H1 (cell line): ENCODE data around the gene POLE. TPM values are rescaled to one million over a fixed set of nuclear protein-coding genes. Genes with fewer than 3 reads are reported as not detected.

Experiments used
- BACH1 ChIP-seq: IDR thresholded peaks from 2 replicates; pipeline ENCODE4 v1.6.1; 2012; ENCODE audit warnings: low read length, improper control_type of control experiment
- CBX5 ChIP-seq: fragments of 300-800, 300-1000 bp; sonication (generic); IDR thresholded peaks from 2 replicates; pipeline ENCODE4 v1.7.1; 2016; ENCODE audit warnings: antibody characterized with exemption, low read length, low read depth
- CREB1 ChIP-seq: IDR thresholded peaks from 2 replicates; pipeline ENCODE4 v1.6.1; 2012; ENCODE audit warnings: inconsistent platforms
- EGR1 ChIP-seq: IDR thresholded peaks from 2 replicates; pipeline ENCODE4 v1.6.1; 2011; ENCODE audit warnings: low read depth, low read length, borderline replicate concordance
- GABPA ChIP-seq: IDR thresholded peaks from 2 replicates; pipeline ENCODE4 v1.6.1; 2011; ENCODE audit warnings: mild to moderate bottlenecking, low read length, moderate library complexity, borderline replicate concordance; ENCODE audit not compliant: insufficient read depth
- POLR2AphosphoS5 ChIP-seq: IDR thresholded peaks from 2 replicates; pipeline ENCODE4 v1.6.1; 2011; ENCODE audit warnings: low read depth, low read length
- POU5F1 ChIP-seq: IDR thresholded peaks from 2 replicates; pipeline ENCODE4 v1.6.1; 2011; ENCODE audit warnings: low read depth, mild to moderate bottlenecking, low read length, moderate library complexity
- RXRA ChIP-seq: IDR thresholded peaks from 2 replicates; pipeline ENCODE4 v1.6.1; 2011; ENCODE audit warnings: low read depth, mild to moderate bottlenecking, low read length, moderate library complexity; ENCODE audit not compliant: insufficient read depth
- polyA plus RNA-seq, 7 experiments: library from polyadenylated mRNA; depleted of rRNA in 3 of 7; stranded (reverse) in 5 of 7; unstranded in 2 of 7; fragments of >200 nt in 5 of 7; fragments of 200-250 nt in 2 of 7; gene quantifications; 1 replicate in 5 of 7; 2 replicates in 1 of 7; 4 replicates in 1 of 7; pipeline versions ENCODE4 v1.2.1 to v1.2.3, GENCODE V29; 2011 to 2013; ENCODE audit warnings: missing spikeins in 2 of 7, mixed read lengths in 2 of 7
- total RNA-seq: library from RNA; stranded (reverse); fragmentation: NEBNext Ultra II Directional; extraction: Animal tissue kit (Norgen Biotek cat#: 25700); gene quantifications from 2 replicates; pipeline ENCODE4 v1.2.1, GENCODE V29; 2021
- TF ChIP-seq, protein P1 (sequence below): fragments of 300-600 bp; sonication (generic); IDR thresholded peaks from 2 replicates; pipeline ENCODE4 v1.7.1; 2012; ENCODE audit warnings: low read length, moderate library complexity, mild to moderate bottlenecking, inconsistent platforms; ENCODE audit not compliant: insufficient replicate concordance
- TF ChIP-seq, protein P2 (sequence below): IDR thresholded peaks from 2 replicates; pipeline ENCODE4 v1.6.1; 2012; ENCODE audit warnings: low read length, inconsistent platforms

Gene POLE
- total and polyA plus RNA-seq, 2 of the 8 experiments (the other 6 are each of a cell fraction or from before 2014, with no cell fraction given), result 59.7 to 115 TPM

DNA sequence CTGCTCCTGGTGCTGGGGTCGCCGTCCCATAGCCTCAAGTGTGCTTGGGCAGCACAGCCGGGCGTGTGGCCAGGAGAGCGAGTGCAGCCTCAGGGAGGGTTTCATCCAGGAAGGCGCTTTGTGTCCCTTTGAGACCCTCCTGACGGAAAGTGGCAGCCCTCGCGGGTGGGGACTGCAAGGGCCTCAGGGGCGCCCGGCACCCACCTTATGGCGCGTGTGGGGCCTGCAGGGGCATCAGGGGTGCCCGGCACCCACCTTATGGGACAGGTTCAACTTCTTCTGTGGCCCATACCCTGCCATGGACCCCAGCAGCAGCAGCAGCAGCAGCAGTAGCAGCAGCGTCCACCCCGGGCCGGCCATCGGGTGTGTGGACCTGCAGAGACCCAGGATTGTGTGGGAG lies 81.2 kb downstream of the POLE start (continued):
- TF ChIP-seq, protein P1, sequence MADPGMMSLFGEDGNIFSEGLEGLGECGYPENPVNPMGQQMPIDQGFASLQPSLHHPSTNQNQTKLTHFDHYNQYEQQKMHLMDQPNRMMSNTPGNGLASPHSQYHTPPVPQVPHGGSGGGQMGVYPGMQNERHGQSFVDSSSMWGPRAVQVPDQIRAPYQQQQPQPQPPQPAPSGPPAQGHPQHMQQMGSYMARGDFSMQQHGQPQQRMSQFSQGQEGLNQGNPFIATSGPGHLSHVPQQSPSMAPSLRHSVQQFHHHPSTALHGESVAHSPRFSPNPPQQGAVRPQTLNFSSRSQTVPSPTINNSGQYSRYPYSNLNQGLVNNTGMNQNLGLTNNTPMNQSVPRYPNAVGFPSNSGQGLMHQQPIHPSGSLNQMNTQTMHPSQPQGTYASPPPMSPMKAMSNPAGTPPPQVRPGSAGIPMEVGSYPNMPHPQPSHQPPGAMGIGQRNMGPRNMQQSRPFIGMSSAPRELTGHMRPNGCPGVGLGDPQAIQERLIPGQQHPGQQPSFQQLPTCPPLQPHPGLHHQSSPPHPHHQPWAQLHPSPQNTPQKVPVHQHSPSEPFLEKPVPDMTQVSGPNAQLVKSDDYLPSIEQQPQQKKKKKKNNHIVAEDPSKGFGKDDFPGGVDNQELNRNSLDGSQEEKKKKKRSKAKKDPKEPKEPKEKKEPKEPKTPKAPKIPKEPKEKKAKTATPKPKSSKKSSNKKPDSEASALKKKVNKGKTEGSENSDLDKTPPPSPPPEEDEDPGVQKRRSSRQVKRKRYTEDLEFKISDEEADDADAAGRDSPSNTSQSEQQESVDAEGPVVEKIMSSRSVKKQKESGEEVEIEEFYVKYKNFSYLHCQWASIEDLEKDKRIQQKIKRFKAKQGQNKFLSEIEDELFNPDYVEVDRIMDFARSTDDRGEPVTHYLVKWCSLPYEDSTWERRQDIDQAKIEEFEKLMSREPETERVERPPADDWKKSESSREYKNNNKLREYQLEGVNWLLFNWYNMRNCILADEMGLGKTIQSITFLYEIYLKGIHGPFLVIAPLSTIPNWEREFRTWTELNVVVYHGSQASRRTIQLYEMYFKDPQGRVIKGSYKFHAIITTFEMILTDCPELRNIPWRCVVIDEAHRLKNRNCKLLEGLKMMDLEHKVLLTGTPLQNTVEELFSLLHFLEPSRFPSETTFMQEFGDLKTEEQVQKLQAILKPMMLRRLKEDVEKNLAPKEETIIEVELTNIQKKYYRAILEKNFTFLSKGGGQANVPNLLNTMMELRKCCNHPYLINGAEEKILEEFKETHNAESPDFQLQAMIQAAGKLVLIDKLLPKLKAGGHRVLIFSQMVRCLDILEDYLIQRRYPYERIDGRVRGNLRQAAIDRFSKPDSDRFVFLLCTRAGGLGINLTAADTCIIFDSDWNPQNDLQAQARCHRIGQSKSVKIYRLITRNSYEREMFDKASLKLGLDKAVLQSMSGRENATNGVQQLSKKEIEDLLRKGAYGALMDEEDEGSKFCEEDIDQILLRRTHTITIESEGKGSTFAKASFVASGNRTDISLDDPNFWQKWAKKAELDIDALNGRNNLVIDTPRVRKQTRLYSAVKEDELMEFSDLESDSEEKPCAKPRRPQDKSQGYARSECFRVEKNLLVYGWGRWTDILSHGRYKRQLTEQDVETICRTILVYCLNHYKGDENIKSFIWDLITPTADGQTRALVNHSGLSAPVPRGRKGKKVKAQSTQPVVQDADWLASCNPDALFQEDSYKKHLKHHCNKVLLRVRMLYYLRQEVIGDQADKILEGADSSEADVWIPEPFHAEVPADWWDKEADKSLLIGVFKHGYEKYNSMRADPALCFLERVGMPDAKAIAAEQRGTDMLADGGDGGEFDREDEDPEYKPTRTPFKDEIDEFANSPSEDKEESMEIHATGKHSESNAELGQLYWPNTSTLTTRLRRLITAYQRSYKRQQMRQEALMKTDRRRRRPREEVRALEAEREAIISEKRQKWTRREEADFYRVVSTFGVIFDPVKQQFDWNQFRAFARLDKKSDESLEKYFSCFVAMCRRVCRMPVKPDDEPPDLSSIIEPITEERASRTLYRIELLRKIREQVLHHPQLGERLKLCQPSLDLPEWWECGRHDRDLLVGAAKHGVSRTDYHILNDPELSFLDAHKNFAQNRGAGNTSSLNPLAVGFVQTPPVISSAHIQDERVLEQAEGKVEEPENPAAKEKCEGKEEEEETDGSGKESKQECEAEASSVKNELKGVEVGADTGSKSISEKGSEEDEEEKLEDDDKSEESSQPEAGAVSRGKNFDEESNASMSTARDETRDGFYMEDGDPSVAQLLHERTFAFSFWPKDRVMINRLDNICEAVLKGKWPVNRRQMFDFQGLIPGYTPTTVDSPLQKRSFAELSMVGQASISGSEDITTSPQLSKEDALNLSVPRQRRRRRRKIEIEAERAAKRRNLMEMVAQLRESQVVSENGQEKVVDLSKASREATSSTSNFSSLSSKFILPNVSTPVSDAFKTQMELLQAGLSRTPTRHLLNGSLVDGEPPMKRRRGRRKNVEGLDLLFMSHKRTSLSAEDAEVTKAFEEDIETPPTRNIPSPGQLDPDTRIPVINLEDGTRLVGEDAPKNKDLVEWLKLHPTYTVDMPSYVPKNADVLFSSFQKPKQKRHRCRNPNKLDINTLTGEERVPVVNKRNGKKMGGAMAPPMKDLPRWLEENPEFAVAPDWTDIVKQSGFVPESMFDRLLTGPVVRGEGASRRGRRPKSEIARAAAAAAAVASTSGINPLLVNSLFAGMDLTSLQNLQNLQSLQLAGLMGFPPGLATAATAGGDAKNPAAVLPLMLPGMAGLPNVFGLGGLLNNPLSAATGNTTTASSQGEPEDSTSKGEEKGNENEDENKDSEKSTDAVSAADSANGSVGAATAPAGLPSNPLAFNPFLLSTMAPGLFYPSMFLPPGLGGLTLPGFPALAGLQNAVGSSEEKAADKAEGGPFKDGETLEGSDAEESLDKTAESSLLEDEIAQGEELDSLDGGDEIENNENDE, result no peak
- TF ChIP-seq BACH1 (no peak), POLR2AphosphoS5 (no peak), EGR1 (no peak), RXRA (no peak), CREB1 (no peak), POU5F1 (no peak), GABPA (no peak), CBX5 (no peak)
- TF ChIP-seq, protein P2, sequence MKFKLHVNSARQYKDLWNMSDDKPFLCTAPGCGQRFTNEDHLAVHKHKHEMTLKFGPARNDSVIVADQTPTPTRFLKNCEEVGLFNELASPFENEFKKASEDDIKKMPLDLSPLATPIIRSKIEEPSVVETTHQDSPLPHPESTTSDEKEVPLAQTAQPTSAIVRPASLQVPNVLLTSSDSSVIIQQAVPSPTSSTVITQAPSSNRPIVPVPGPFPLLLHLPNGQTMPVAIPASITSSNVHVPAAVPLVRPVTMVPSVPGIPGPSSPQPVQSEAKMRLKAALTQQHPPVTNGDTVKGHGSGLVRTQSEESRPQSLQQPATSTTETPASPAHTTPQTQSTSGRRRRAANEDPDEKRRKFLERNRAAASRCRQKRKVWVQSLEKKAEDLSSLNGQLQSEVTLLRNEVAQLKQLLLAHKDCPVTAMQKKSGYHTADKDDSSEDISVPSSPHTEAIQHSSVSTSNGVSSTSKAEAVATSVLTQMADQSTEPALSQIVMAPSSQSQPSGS, result no peak
